HG03060 (cell line): ENCODE data around the gene SFRP4.

Source experiments
- ATAC-seq: cut with Tn5 transposase; IDR thresholded peaks from one replicate; pipeline ENCODE4 v1.9.1; 2021; ENCODE audit warnings: low read depth, moderate number of reproducible peaks; ENCODE audit not compliant: unreplicated experiment

The SFRP4 gene

GRCh38 chr7:37927773-37928444 is 11.3 kb upstream of the SFRP4 start:
- no peak for ATAC-seq

- no peak for ATAC-seq
These were observed 9.0 kb upstream of the SFRP4 start for GRCh38 chr7:37925620-37926019.

- ATAC-seq: no peak
These were observed 7.9 kb upstream of the SFRP4 start for GRCh38 chr7:37924491-37925041.

GRCh38 chr7:37923996-37924395 is 7.4 kb upstream of the SFRP4 start:
- ATAC-seq: no peak

- ATAC-seq: no peak
These were observed 5.3 kb upstream of the SFRP4 start for GRCh38 chr7:37921876-37922275.

- peak; percentile 27 for ATAC-seq
These were observed 4.5 kb upstream of the SFRP4 start for GRCh38 chr7:37920849-37921805.

- ATAC-seq: peak; percentile 65
These were observed 3.8 kb upstream of the SFRP4 start, which contains the start of gene EPDR1 for GRCh38 chr7:37920305-37920848. Gene EPDR1, plus strand, starts transcription at chr7:37920640. Its CDS starts 300 bp downstream, at chr7:37920940.

GRCh38 chr7:37918526-37918925 is 1.9 kb upstream of the SFRP4 start:
- no peak for ATAC-seq

- no peak for ATAC-seq
These were observed 472 bp downstream of the SFRP4 start for GRCh38 chr7:37916017-37916672.

- ATAC-seq: no peak
These were observed 1.2 kb downstream of the SFRP4 start for GRCh38 chr7:37915438-37915837.

- ATAC-seq: no peak
These were observed 3.9 kb downstream of the SFRP4 start for GRCh38 chr7:37912756-37913155.

GRCh38 chr7:37908221-37908788 is 8.3 kb downstream of the SFRP4 start:
- no peak for ATAC-seq

- ATAC-seq: no peak
These were observed 14.6 kb downstream of the SFRP4 start for GRCh38 chr7:37901890-37902524.

GRCh38 chr7:37901236-37901827 is 15.3 kb downstream of the SFRP4 start:
- no peak for ATAC-seq

- no peak for ATAC-seq
These were observed 16.8 kb downstream of the SFRP4 start for GRCh38 chr7:37899712-37900247.

GRCh38 chr7:37894671-37895070 is 21.9 kb downstream of the SFRP4 start:
- ATAC-seq: no peak

GRCh38 chr7:37893359-37893758 is 23.3 kb downstream of the SFRP4 start:
- no peak for ATAC-seq

- no peak for ATAC-seq
These were observed 34.5 kb downstream of the SFRP4 start for GRCh38 chr7:37882086-37882485.
